KBM-7 (cell line): ENCODE measurements around the gene LRP3.
"Not testable (repeated sequence)": the region's sequence is repeated elsewhere in the genome, so short reads cannot be mapped to it uniquely, and the experiment has no call there.

Source experiments
- DNase-seq: peaks from one replicate; pipeline ENCODE4 v3.0.0-alpha.2; 2015
- in situ Hi-C: fragments of 300-500 bp; cut with MboI; formaldehyde crosslinking; loops from 2 replicates; pipeline ENCODE4 v1.14.3; 2020; ENCODE audit warnings: low sequenced_read_pairs, low pct_unique_long_range_greater_than_20kb, mixed read lengths

LRP3 gene

GRCh38 chr19:33193865-33194362 lies at the start of gene LRP3:
TSS of gene LRP3 (plus strand) at chr19:33194330. CDS start at chr19:33194786, 456 bp downstream.
- DNase-seq, result no peak
- in situ Hi-C loops, result no loop called here

GRCh38 chr19:33146209-33146608 lies 47.9 kb upstream of the LRP3 start:
- DNase-seq, result no peak
- in situ Hi-C loops, result no loop called here

GRCh38 chr19:33147538-33147937 lies 46.6 kb upstream of the LRP3 start:
- in situ Hi-C loops, result no loop called here
- DNase-seq, result no peak

GRCh38 chr19:33150852-33151518 lies 43.1 kb upstream of the LRP3 start:
- in situ Hi-C loops, result no loop called here
- DNase-seq, result no peak

- in situ Hi-C loops, result no loop called here
- DNase-seq, result no peak
Measured at GRCh38 chr19:33152176-33152575, 42.0 kb upstream of the LRP3 start.

- in situ Hi-C loops, DNase-seq: not testable (repeated sequence)
Measured at GRCh38 chr19:33152625-33153024, 41.5 kb upstream of the LRP3 start.

- DNase-seq, result not testable (repeated sequence)
Measured at GRCh38 chr19:33154313-33154712, 39.8 kb upstream of the LRP3 start.

GRCh38 chr19:33156334-33156733 lies 37.8 kb upstream of the LRP3 start:
- in situ Hi-C loops, result no loop called here
- DNase-seq, result no peak

More at GRCh38 chr19:33154313-33154712, 39.8 kb upstream of the LRP3 start:
- in situ Hi-C loops, result not testable (repeated sequence)

- in situ Hi-C loops, result no loop called here
- peak; percentile 28 for DNase-seq
Measured at GRCh38 chr19:33157906-33158305, 36.2 kb upstream of the LRP3 start.

- in situ Hi-C loops, result no loop called here
- DNase-seq, result no peak
Measured at GRCh38 chr19:33158365-33158764, 35.8 kb upstream of the LRP3 start.

GRCh38 chr19:33159149-33159548 lies 35.0 kb upstream of the LRP3 start:
- in situ Hi-C loops, result no loop called here
- no peak for DNase-seq

GRCh38 chr19:33159893-33160292 lies 34.2 kb upstream of the LRP3 start:
- no peak for DNase-seq
- in situ Hi-C loops, result no loop called here

GRCh38 chr19:33161201-33161600 lies 32.9 kb upstream of the LRP3 start:
- in situ Hi-C loops, result no loop called here
- DNase-seq, result no peak

- in situ Hi-C loops, result no loop called here
- DNase-seq, result no peak
Measured at GRCh38 chr19:33163481-33163880, 30.6 kb upstream of the LRP3 start.

- in situ Hi-C loops, DNase-seq: not testable (repeated sequence)
Measured at GRCh38 chr19:33166037-33166436, 28.1 kb upstream of the LRP3 start.

- no peak for DNase-seq
- in situ Hi-C loops, result no loop called here
Measured at GRCh38 chr19:33167438-33167837, 26.7 kb upstream of the LRP3 start.

GRCh38 chr19:33168528-33168927 lies 25.6 kb upstream of the LRP3 start:
- DNase-seq, result no peak
- in situ Hi-C loops, result no loop called here

GRCh38 chr19:33171222-33171795 lies 22.8 kb upstream of the LRP3 start:
- DNase-seq, result no peak
- in situ Hi-C loops, result no loop called here

- in situ Hi-C loops, result no loop called here
- no peak for DNase-seq
Measured at GRCh38 chr19:33171916-33172359, 22.2 kb upstream of the LRP3 start.

- no peak for DNase-seq
- in situ Hi-C loops, result no loop called here
Measured at GRCh38 chr19:33174186-33174585, 19.9 kb upstream of the LRP3 start.
